PC-9 (cell line): ENCODE data around the gene RBM17. TPM values are rescaled to one million over a fixed set of nuclear protein-coding genes. Genes with fewer than 3 reads are reported as not detected.

Source experiments
- BruUV-seq: library from RNA; stranded (reverse); fragments of 400-500 nt; replicated peaks from 2 replicates; lab custom pipeline; 2021; lab: Mats Ljungman, UMichigan
- CTCF ChIA-PET: fragments of 300-600 bp; sonication (Branson Sonifier 250); formaldehyde crosslinking; loops from one replicate; lab custom pipeline; 2022; ENCODE audit warnings: antibody characterized with exemption; lab: Charles Lee
- POLR2A ChIA-PET: fragments of 300-600 bp; sonication (Branson Sonifier 250); formaldehyde crosslinking; loops from one replicate; lab custom pipeline; 2022; ENCODE audit warnings: antibody characterized with exemption; ENCODE audit not compliant: unreplicated experiment; lab: Charles Lee
- DNase-seq, 2 experiments: peaks; one replicate each; pipeline versions ENCODE4 v3.0.0 to v3.0.0-alpha.2; 2015 to 2022; ENCODE audit warnings: mixed read lengths in 1 of 2
- H2AFZ ChIP-seq: fragments of 200-600 bp; sonication (generic); 2 replicates; pipeline ENCODE4 v1.8.1; 2017; ENCODE audit warnings: antibody characterized with exemption
- H3F3A ChIP-seq: fragments of 200-600 bp; sonication (generic); 2 replicates; pipeline ENCODE4 v1.8.1; 2017; ENCODE audit warnings: antibody characterized with exemption, mild to moderate bottlenecking, low read depth; ENCODE audit not compliant: insufficient read depth
- H3K27ac ChIP-seq: fragments of 200-600 bp; sonication (generic); 2 replicates; pipeline ENCODE4 v1.6.1; 2016; ENCODE audit warnings: mixed run types
- H3K27me3 ChIP-seq: fragments of 200-600 bp; sonication (generic); 2 replicates; pipeline ENCODE4 v1.6.1; 2016; ENCODE audit warnings: low read depth, mixed run types; ENCODE audit not compliant: insufficient read depth
- H3K36me3 ChIP-seq: fragments of 200-600 bp; sonication (generic); 2 replicates; pipeline ENCODE4 v1.6.1; 2016; ENCODE audit warnings: low read depth, mixed run types
- H3K4me1 ChIP-seq: fragments of 200-600 bp; sonication (generic); replicated peaks from 2 replicates; pipeline ENCODE4 v1.6.1; 2016; ENCODE audit warnings: mixed run types; ENCODE audit not compliant: insufficient read depth
- H3K4me2 ChIP-seq: fragments of 200-600 bp; sonication (generic); 2 replicates; pipeline ENCODE4 v1.6.1; 2017; ENCODE audit warnings: mixed run types
- H3K4me3 ChIP-seq: fragments of 200-600 bp; sonication (generic); 2 replicates; pipeline ENCODE4 v1.6.1; 2016; ENCODE audit warnings: mixed run types
- H3K79me2 ChIP-seq: fragments of 200-600 bp; sonication (generic); 2 replicates; pipeline ENCODE4 v1.6.1; 2017; ENCODE audit warnings: low read depth, mixed run types
- H3K9me2 ChIP-seq: fragments of 200-600 bp; sonication (generic); 2 replicates; pipeline ENCODE4 v1.8.1; 2017; ENCODE audit warnings: mild to moderate bottlenecking; ENCODE audit not compliant: insufficient read depth
- H3K9me3 ChIP-seq: fragments of 200-600 bp; sonication (generic); 2 replicates; pipeline ENCODE4 v1.8.1; 2016; ENCODE audit warnings: low read depth; ENCODE audit not compliant: insufficient read depth
- H4K20me1 ChIP-seq: fragments of 200-600 bp; sonication (generic); 2 replicates; pipeline ENCODE4 v1.8.1; 2017; ENCODE audit not compliant: insufficient read depth
- EZH2 ChIP-seq: fragments of 200-600 bp; sonication (generic); IDR thresholded peaks from 2 replicates; pipeline ENCODE4 v1.8.0; 2017; ENCODE audit warnings: antibody characterized with exemption, low read depth
- intact Hi-C: fragments of 100-400 bp; cut with micrococcal nuclease; formaldehyde crosslinking; loops from one replicate; pipeline ENCODE4 v1.10.0; 2022; ENCODE audit not compliant: unreplicated experiment
- total RNA-seq: library from RNA; stranded (reverse); gene quantifications from 2 replicates; pipeline ENCODE4 v1.2.3, GENCODE V29; 2021
- TF ChIP-seq, protein P1 (sequence below): fragments of 200-600 bp; sonication (generic); conservative IDR thresholded peaks from 2 replicates; pipeline ENCODE4 v1.6.1; 2017; ENCODE audit warnings: mixed run types, antibody characterized with exemption, mild to moderate bottlenecking, moderate library complexity

RBM17 gene
- total RNA-seq, 1 experiment from 2014 or later, result 131 TPM

DNA sequence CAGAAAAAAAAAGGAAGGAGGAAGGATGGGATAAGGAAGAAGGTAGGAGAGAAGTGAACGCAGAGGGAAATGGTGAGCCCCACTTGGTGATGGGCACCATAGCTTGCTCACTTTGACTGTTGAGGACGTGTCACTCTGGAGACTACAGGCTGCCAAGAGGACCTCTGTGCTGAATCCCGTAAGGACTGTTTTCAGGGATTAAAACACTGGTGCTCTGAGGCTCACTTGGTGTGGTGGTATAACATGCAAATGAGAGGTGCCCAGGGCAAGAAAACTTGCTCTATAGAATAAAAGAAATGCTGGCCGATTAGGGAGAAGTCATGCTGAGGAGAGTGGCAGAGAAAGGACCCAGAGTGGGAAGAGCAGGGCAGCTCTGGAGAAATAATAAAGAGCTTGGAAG lies 21.4 kb upstream of the RBM17 start:
- POLR2A ChIA-PET, result no interaction called here
- H3K9me3 ChIP-seq, result no peaks in the 10 kb centered on the region
- no peak overlapping the region for H2AFZ ChIP-seq
- TF ChIP-seq, protein P1, sequence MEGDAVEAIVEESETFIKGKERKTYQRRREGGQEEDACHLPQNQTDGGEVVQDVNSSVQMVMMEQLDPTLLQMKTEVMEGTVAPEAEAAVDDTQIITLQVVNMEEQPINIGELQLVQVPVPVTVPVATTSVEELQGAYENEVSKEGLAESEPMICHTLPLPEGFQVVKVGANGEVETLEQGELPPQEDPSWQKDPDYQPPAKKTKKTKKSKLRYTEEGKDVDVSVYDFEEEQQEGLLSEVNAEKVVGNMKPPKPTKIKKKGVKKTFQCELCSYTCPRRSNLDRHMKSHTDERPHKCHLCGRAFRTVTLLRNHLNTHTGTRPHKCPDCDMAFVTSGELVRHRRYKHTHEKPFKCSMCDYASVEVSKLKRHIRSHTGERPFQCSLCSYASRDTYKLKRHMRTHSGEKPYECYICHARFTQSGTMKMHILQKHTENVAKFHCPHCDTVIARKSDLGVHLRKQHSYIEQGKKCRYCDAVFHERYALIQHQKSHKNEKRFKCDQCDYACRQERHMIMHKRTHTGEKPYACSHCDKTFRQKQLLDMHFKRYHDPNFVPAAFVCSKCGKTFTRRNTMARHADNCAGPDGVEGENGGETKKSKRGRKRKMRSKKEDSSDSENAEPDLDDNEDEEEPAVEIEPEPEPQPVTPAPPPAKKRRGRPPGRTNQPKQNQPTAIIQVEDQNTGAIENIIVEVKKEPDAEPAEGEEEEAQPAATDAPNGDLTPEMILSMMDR, result no peak
- TF ChIP-seq EZH2, result no peak
- intact Hi-C loops, result no loop called here
- CTCF ChIA-PET, result no interaction called here
- no peaks in the 10 kb centered on the region for H3K9me2 ChIP-seq
- no peak overlapping the region for H3K4me3 ChIP-seq
- H3K27ac ChIP-seq, result no peak overlapping the region
- H4K20me1 ChIP-seq, result no peaks in the 10 kb centered on the region
- no peaks in the 10 kb centered on the region for H3K27me3 ChIP-seq
- no TSS peak for BruUV-seq
- no peak overlapping the region for H3K4me2 ChIP-seq
- H3F3A ChIP-seq, result no peaks in the 10 kb centered on the region
- H3K79me2 ChIP-seq, result no peaks in the 10 kb centered on the region
- no peaks in the 10 kb centered on the region for H3K36me3 ChIP-seq
- no peak for DNase-seq
- no peaks in the 10 kb centered on the region for H3K4me1 ChIP-seq

DNA sequence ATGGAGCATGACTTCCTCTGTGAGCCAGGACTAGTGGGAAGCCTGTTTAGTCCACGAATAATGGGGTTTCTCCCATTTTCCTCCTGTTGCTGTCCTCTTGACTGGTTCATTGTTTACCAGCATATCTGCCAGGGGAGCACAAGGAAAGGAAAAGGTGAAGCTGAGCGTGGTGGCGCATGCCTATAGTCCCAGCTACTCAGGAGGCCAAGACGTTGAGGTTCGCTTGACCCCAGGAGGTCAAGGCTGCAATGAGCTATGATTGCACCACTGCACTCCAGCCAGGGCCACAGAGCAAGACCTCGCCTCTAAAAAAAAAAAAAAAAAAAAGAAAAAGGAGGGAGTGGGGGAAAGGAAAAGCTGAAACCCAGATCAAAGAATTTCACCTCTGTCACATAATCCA lies 20.8 kb upstream of the RBM17 start:
- Histone ChIP-seq H3K36me3 (no peaks in the 10 kb centered on the region), H3K4me2 (no peak overlapping the region), H2AFZ (no peak overlapping the region), H4K20me1 (no peaks in the 10 kb centered on the region), H3F3A (no peaks in the 10 kb centered on the region), H3K79me2 (no peaks in the 10 kb centered on the region), H3K9me3 (no peaks in the 10 kb centered on the region), H3K27ac (no peak overlapping the region), H3K4me1 (no peaks in the 10 kb centered on the region), H3K27me3 (0 out of 2 replicates have a peak, but pooled peaks cover 5% of the 10 kb centered on the region), H3K4me3 (no peak overlapping the region), H3K9me2 (no peaks in the 10 kb centered on the region)
- intact Hi-C loops, result no loop called here
- CTCF ChIA-PET, result interaction anchor here (0.6 kb wide), 1 partner anchor 15 kb away, joined by 3 read pairs; no protein-coding TSS in a partner anchor
- TF ChIP-seq, protein P1, result no peak
- TF ChIP-seq EZH2, result no peak
- no TSS peak for BruUV-seq
- POLR2A ChIA-PET, result interaction anchor here (0.7 kb wide), 1 partner anchor 10 kb away, joined by 4 read pairs; no protein-coding TSS in a partner anchor
- DNase-seq, result no peak

DNA sequence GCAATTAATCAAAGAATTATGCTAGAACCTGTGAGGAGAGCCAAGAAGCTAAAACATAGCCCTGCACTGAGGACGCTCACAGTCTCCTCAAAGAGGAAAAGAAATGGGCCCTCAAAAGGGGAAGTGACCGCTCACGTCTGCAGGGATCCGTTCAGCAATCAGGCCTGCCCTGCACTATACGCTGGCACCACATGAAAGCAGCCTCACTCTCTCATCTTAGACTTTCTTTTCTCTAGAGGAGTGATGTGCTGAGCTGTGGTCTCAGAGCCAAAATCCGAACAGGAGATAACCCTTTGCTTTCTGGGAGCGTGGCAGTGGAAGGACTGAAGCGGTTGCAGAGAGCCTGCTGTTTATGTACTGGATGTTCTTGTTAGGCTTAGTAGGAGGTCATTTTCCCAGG lies 20.4 kb upstream of the RBM17 start:
- no peaks in the 10 kb centered on the region for H3K4me1 ChIP-seq
- H3K27me3 ChIP-seq, result 0 out of 2 replicates have a peak, but pooled peaks cover 9% of the 10 kb centered on the region
- TF ChIP-seq, protein P1, result no peak
- no peak for TF ChIP-seq EZH2
- H2AFZ ChIP-seq, result no peak overlapping the region
- ChIA-PET POLR2A (interaction anchor here (0.7 kb wide), 1 partner anchor 10 kb away, joined by 4 read pairs; no protein-coding TSS in a partner anchor), CTCF (interaction anchor here (0.6 kb wide), 1 partner anchor 15 kb away, joined by 3 read pairs; no protein-coding TSS in a partner anchor)
- no peaks in the 10 kb centered on the region for H3F3A ChIP-seq
- no peak overlapping the region for H3K4me3 ChIP-seq
- H3K9me2 ChIP-seq, result no peaks in the 10 kb centered on the region
- H4K20me1 ChIP-seq, result no peaks in the 10 kb centered on the region
- DNase-seq, result no peak
- no peak overlapping the region for H3K4me2 ChIP-seq
- no peaks in the 10 kb centered on the region for H3K36me3 ChIP-seq
- H3K9me3 ChIP-seq, result no peaks in the 10 kb centered on the region
- no peak overlapping the region for H3K27ac ChIP-seq
- BruUV-seq, result no TSS peak
- H3K79me2 ChIP-seq, result no peaks in the 10 kb centered on the region
- intact Hi-C loops, result no loop called here
